Left forelimb (tissue), 1 donor: ENCODE data around the gene MDFIC.

Source experiments
- DNase-seq: peaks from one replicate; pipeline ENCODE4 v3.0.0-alpha.2; 2018; ENCODE audit warnings: low spot score

Gene MDFIC

DNA sequence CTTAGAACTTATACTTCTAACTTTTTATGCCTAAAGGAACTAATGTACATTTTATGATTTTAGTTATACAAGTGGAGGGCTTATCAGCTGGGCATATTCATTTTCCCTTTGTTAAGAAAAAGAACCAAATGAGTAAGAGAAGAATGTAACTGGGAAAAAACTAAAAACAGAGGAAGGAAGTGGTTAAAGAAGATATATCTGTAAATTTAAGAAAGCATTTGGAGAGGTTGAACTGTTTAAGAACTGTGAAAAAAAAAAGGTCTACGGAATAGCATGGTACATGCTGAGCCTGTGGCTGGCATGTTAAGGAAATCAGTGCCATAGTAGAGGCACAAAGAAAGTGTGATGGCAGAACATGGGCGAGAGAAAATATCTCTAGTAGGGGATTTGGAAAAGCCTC is 6.2 kb downstream of the MDFIC start:
- DNase-seq, result no peak

DNA sequence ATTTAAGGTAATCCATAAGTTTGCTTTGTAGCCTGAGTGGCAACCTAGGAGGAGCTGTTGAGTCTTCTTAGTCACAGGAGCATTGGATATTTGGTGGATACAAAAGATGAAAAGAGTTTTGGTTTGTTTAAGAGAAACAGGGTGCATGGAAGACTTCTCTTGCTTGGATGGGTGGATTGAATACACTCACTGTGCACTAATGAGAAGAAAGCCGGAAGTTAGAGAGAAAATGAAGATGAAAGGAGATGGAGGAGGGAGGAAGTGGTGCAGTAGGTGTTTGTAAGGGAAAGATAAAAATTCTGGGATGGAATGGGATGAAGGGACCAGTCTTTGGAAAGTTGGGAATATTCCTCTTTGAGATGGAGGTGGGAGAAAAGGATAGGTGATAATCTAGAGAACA is 7.7 kb downstream of the MDFIC start:
- no peak for DNase-seq

DNA sequence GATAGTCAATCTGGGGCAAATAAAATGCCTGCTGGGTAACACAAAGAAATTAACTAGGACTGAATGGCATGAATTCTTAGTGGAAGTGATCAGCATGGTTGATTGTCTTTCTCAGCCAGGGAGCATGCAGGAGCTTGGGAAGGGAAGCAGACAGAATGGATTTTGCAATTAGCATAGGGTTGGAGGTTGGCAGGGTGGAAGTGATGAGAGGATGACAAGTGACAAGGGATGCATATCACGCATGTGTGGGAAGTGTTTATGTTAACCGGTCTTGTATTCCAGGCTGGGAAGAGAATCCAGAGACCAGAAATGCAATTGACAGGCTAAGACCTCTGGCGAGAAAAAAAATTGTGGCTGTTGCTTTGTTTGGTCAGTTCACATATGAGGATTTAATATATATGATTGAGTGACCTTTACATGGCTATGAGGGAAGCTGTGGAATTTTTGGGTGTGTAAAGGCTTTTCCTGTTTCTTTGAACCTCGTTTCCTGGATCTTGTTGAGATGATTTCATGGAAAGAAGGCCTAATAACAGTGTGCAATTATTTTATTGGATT is 8.3 kb downstream of the MDFIC start:
- DNase-seq, result no peak

DNA sequence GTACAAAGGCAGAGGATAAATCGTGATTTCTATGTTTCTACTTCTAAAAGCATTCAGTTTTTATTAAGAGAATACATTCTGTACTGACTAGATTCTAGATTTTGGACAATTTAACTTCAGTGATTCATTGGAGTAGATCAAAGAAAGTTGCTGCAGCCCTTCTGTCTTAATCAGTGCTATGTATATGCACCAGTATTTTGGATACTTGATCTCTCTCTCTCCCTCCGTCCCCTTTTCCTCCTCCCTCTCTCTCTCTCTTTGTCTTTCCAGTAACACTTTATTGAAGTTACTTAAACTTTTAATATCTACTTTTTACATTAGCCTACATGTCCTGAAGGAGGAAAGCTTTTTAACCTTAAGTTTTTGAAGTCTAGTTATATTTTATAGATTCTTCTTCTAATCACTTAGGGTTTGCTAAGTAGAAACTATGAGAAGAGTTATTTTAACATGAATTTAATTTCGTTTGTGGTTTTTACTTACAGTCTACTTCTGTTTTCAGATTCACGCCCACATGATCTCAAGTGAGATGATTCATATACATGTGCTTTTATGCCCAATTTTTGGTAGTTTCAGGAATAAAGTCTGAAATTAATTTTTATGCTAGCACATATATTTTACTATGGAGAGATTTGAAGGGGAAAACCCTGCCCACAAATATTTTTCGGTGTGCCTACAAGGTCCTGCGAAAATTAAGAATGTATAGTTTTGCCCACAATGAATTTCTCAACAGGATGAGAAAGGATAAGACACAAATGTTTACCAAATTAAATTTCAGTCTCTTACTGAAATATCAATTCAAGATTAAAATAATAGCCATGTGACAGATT is 9.1 kb downstream of the MDFIC start:
- no peak for DNase-seq

DNA sequence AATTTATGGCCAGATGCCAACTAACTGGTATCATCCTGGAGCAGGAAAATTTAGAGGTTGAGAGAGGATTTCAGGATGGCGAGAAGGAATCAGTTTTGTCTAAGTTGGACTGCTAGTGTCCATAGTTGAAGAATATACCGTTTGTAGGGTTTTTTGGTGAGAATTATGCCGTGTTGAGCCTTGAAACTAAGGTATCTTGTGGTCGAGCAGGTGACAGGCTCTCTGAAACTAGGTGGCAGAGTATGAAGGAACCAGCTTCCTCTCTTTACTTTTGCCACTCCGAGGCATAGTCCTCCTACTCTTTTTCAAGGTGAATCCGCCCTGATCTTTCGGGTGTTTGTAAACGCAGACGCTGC is 9.7 kb downstream of the MDFIC start:
- no peak for DNase-seq

DNA sequence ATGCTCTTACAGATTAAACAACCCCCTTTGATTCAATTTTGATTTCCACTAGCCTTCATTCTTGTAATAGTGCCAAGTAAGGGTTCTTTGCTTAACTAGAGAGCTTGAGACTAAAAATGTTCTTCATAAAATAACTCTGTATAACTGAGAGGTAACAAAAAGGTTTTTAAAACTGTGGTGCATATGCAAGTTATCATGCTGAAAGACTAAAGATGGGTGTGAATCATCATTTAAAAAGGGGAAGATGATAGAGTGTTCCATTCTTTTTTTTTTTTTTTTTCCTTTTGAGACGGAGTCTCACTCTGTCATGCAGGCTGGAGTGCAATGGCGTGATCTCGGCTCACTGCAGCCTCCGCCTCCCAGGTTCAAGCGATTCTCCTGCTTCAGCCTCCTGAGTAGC is 11.1 kb downstream of the MDFIC start:
- DNase-seq, result no peak

DNA sequence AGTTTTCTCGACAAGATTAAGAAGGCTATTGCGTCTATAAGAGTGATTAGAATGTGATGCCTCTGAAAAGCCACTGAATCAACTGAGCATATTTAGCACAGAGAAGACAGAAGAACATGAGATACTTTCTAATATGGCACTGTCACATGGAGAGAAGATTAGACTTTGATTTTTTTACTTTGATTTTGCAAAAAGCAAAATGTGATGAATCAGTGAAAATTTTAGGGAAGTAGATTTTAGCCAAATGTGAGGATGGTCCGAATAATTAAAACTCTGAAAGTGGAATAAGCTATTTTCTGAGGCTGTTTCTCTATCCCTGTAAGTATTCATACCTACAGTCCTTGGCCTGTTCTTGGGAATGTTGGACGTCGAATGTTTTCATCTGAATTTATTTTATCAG is 11.8 kb downstream of the MDFIC start:
- DNase-seq, result no peak

DNA sequence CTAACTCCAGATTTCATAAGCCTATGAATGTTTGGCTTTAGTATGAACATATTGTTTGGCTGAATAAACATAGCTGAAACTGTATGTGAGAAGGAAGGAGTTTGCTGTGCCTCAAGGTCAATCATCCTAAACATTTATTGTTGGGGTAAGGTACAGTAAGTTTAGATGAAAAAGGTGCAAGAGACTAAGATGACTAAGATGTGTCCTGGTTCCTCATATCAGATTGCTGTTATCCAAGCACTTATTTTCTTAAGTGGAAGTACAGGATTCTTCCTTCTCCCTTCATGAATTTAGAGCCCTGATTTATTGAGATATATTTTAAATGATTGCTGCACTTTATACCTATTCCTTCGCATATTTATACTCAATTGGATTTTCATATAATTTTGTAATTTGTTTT is 12.2 kb downstream of the MDFIC start:
- no peak for DNase-seq

DNA sequence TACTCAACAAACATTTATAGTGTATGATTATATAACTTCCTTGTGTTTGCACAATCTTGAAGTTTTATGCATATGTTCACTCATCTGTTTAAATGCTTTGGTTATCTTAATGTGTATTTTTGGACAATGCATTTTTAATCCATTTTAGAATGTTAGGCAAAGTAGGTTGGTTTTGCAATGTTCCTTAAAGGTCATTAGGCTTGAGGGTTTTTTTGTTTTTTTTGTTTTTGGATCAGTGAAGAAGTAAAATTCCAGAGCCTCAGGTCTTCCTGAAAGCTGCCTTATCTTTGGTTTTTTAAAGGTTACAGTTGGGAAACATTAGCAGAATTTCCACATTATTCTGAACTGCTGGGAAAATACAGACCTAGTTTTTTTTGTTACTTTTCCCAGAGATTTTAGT is 12.8 kb downstream of the MDFIC start:
- no peak for DNase-seq

DNA sequence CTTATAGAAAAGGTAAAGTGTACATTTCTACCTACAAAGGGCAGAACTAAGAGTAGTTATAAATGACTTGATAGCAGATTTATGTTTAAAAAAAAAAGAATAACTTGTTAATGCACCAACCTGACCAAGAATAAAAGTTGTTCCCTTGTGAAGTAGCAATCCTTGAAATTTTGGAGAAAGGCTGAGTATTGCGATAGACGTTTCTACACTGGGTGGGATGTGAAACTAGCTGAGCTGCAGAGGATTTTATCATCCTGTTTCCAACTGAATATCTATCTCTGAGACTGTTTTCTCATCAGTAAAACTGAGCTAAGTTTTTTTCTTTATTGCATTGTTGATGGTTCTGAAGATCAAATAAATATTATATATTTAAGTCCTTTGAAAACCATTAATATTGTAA is 14.6 kb downstream of the MDFIC start:
- no peak for DNase-seq

DNA sequence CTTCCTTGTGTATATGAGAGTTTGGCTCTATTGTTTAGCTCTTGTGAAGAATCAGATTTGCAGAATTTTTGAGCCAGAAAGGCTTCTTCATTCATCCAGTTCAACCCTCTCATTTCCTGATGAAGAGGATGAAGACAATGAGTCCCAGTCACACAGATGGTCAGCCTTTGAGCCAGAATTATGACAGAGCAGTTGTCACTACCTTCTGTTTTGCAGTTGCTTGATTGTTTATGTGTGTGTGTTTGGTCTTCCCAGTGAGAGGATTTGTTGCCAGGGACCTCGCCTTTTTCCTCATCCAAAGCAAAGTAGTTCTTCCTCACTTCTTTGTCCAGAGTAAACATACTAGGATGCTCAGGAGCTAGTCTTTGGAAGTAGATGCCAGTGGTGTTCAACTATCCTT is 15.6 kb downstream of the MDFIC start:
- DNase-seq, result no peak

DNA sequence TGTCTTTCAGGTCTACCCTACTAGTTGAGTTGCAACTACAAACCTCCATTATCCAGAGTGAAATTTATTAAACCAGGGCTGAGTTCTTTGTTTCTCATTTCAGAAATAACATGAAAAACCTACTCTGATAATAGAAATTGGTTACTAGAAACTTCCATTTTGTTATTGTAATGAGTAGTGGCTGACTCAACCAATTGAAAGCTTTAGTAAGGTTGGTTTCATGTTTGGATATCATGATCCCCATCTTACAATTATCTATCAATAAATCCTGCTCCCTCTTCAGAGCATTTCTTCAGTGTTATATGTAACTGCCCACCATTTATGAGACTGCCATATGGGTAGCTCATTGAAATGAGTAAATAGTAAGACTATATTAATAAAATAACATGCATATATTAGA is 16.9 kb downstream of the MDFIC start:
- no peak for DNase-seq

DNA sequence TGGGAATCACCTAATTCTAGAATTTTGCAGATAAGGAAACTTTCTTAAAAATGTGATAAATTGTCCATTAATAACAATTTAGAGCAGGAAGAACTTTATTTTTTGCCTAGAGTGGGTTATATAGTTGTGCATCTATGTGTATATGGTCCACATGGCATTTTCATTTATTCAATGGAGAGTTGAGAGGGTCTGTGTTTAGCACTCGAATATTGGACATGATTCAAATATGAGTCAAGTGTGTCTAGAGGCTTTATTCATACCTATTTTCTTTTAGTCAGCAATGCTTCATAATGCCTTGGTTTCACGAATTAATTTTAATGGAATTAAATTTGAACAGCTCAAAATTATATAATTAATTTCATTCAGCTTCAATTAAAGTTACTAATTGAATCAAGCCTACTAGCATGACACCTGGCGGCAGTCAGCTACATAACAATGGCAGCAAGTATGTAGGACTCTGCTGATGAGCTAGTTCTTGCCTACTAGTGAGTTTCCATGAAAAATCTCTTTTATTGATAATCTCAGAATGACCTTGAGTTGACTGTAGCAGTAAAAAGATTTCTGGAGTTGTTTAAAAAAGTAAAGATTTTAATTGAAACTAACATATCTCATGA is 17.7 kb downstream of the MDFIC start:
- DNase-seq, result no peak

DNA sequence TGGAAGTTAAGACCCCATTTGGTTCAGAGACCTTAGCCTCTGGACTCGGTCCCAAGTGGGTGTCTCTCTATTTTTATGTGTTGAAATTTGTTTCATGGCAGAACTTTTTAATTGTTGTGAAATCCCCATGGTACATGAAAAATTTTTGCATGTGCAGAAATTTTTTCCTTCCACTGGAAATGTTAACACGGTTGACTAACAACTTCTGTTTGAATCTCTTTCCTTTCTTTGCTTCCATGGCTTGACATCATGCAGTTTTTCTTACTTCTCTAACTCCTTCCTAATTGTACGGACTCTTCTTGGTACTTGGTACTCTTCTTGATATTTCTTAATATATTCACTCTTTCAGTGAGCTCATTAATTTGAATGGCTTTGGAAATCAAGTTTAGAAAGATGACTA is 18.3 kb downstream of the MDFIC start:
- DNase-seq, result no peak

DNA sequence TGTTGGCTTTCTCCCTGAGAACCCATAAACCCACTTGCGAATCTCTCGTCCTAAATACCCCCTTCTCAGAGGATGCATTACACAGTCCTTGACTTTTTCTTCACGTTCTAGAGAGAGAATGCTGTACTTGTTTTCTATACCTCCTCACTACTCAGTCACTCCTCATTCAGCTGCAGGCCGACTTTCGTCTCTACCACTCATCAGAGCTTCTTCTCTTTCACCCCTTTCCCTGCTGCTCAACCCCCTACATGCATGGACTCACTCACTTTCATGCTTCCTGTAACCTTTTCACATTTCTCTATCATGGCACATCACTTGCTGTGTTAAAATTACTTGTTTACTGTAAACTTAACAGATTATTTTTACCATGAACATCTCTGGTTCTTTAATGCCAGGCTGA is 19.8 kb downstream of the MDFIC start:
- DNase-seq, result no peak

DNA sequence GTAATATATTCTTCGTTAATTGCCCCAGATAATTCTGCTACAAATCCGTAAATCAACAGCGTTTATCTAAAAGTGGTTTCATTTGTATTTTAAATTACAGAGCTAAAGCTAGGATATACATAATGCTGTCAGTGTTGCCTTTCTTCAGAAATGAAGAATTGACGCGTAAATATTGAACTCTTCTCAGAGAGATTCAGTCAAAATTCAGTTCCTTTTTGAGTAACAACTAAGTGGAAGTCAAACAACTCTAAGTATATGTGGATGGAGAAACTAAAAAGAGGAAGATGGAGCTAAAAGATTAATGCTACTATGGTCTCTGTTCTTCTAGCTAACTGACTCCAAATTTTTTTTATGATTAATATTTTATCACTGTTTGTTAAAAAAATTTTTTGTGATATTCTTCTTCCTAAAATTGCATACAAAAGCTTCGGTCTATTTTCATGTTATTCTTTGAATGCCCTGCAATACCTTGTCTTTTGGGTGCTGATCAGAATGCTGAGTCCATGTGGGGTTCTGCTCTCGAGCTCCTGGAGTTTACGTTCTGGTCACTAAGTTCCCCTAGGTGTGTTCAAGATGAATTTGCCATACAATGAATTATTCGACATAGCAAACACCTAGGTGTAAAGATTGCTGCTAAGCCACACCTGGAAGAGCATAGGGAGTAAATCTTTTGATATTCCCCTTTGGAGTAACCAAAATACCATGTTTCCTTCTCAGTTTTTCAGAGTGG is 20.7 kb downstream of the MDFIC start:
- DNase-seq, result no peak

DNA sequence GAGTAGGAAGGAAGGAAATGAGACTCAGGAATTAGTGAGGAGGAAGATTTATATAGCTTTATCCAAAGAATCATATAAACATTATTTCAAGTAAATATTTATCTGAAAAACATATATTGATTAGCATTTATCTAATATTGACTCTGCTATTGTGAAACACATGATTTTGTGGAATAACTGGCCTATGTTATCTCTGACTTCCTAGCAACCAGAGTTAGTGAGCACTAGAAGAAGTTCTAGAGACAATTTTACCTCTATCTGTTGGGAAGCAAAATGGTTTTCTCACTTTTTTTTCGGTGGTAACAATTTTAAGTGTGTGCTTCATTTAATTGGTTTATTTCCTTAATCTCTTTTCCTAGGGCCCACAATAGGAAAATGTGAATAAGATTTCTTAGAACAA is 21.6 kb downstream of the MDFIC start:
- DNase-seq, result no peak

DNA sequence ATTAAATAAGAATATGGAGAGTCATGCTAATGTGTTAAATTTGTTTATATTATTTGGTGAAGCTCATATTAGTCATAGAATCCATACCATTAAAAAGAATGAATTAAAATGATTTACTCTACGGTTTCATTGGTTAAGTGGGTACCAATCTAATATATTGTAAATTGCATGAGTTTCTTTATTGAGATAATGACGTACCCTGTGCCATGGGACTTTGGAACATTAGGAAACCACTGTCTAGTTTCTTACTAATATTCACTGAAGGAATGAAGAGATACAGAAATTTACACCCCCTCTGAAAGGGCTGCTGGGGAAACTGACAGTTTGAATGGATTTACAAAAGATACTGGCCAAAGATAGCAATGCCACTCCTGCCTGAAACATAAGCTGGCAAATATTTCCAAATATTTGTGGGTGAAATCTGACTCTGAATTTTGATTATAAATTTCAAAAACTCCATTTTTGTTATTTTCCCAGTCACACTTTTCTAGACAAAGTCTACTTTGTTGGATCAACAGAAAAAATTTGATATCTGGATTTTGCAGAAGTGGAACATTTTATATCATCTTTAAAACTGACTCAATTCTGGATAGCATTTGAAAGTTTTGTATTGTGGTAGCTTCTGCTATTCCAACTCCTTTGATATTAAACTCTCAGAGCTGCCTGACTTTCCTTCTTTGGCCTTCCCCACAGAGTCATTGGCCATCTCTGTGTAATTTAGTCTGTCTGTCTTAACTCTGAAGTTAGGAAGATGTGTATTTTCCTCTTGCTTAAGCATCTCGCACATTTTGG is 22.3 kb downstream of the MDFIC start:
- no peak for DNase-seq

DNA sequence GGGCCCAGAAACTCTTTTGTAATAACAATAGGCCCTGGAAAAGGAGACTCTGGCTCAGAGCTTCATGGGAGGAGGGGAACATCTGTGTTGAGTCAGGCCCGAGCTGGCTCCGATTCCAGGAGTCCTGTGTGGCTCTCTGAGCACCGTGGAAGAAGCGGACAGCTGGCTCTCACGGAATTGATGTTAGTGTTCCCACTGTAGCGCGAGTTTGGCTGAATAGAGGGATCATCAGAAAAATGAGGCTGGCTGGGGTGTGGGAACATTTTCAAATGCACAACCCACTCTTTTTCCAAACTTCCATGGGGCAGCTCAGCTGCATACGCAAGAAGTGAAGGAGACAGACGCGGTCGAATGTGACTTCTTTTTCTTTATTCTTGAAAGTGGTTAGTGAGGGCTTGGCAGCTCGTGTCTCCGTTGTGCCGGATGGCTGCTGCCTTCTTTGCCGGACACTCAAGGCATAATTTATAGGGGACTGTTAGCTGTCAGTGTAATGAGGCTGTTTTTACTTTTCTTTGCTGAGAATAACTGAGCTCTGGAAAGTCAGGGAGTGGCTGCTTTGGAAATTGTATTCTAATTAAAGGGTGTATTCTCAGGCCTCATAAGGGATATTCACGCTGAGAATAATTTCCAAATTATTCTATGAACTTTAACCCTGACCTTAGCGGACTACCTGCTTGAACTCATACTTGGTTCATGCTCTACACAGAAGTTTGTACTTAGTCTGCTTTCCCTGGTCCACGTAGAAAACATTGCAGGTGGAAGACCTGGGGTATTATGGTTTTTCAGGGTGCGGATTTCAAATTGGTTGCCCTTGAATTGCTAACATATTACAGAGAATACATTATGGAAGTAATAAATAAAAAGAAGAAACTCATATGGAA is 23.1 kb downstream of the MDFIC start:
- peak; percentile 90 for DNase-seq

DNA sequence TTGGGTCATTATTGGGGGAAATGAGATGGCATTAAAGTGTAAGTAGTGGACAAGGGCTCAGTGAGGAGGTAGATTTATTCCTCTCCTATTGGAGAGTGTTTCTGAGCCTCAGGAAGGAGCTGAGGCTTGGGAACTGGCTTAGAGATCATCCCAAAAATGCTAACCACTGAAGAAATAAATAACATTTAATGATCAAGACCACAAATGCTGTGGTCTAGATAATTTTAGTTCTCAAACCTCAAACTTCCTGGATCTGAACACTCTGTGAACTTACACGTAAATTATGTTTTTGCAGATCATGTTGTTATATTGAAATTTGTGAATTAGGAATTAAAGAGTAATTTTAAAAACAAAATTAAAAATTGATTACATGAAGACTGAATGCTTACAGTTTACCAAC is 27.3 kb downstream of the MDFIC start:
- no peak for DNase-seq

DNA sequence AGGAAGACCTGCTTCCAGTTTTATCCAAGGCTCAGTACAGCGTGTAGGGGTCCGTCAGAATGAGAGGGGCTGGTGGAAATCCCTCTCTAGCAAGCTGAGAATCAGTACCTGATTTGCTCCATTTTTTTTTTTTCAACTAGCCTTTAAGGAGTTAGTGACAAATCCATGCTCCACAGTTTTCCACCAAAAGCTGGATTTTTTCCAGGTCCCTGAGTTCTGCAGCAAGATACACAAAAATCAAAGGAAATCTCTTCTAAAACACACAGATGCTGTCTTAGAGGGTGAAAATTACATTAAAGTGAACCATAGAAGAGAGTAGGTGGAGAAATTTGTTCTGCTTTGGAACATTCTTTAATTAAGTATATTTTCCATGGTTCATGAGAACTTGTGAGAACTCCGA is 30.4 kb downstream of the MDFIC start:
- DNase-seq, result no peak
